H1 (cell line): ENCODE results near the gene VAX1. TPM values are rescaled to one million over a fixed set of nuclear protein-coding genes. Genes with fewer than 3 reads are reported as not detected.

ENCODE experiments used
- CEBPB ChIP-seq: IDR thresholded peaks from 2 replicates; pipeline ENCODE4 v1.6.1; 2012; ENCODE audit warnings: low read depth, low read length
- EGR1 ChIP-seq: IDR thresholded peaks from 2 replicates; pipeline ENCODE4 v1.6.1; 2011; ENCODE audit warnings: low read depth, low read length, borderline replicate concordance
- EP300 ChIP-seq, 2 experiments: IDR thresholded peaks; 1 replicate in 1 of 2; 2 replicates in 1 of 2; pipeline ENCODE4 v1.6.1; 2011 to 2012; ENCODE audit warnings: low read depth in 2 of 2, low read length in 2 of 2, mild to moderate bottlenecking in 2 of 2, borderline replicate concordance in 1 of 2, inconsistent platforms in 1 of 2, moderate library complexity in 1 of 2
- GABPA ChIP-seq: IDR thresholded peaks from 2 replicates; pipeline ENCODE4 v1.6.1; 2011; ENCODE audit warnings: mild to moderate bottlenecking, low read length, moderate library complexity, borderline replicate concordance; ENCODE audit not compliant: insufficient read depth
- KDM1A ChIP-seq: fragments of 200-600, 300-600 bp; sonication (generic); IDR thresholded peaks from 2 replicates; pipeline ENCODE4 v1.7.1; 2016; ENCODE audit warnings: mild to moderate bottlenecking, low read length, borderline replicate concordance
- POU5F1 ChIP-seq: IDR thresholded peaks from 2 replicates; pipeline ENCODE4 v1.6.1; 2011; ENCODE audit warnings: low read depth, mild to moderate bottlenecking, low read length, moderate library complexity
- SUZ12 ChIP-seq: fragments of 200-600 bp; sonication (generic); IDR thresholded peaks from 2 replicates; pipeline ENCODE4 v1.6.1; 2012; ENCODE audit warnings: mild to moderate bottlenecking, inconsistent platforms, low read length, moderate library complexity, mixed read lengths
- TAF7 ChIP-seq: optimal IDR thresholded peaks from 2 replicates; pipeline ENCODE3; 2011; ENCODE audit warnings: low read depth, mild to moderate bottlenecking, inconsistent platforms, low read length, moderate library complexity, borderline replicate concordance
- TBP ChIP-seq: IDR thresholded peaks from 2 replicates; pipeline ENCODE4 v1.6.1; 2011; ENCODE audit warnings: low read depth, low read length, improper control_type of control experiment
- YY1 ChIP-seq: IDR thresholded peaks from 2 replicates; pipeline ENCODE4 v1.6.1; 2011; ENCODE audit warnings: low read depth, mild to moderate bottlenecking, low read length
- polyA plus RNA-seq, 7 experiments: library from polyadenylated mRNA; depleted of rRNA in 3 of 7; stranded (reverse) in 5 of 7; unstranded in 2 of 7; fragments of >200 nt in 5 of 7; fragments of 200-250 nt in 2 of 7; gene quantifications; 1 replicate in 5 of 7; 2 replicates in 1 of 7; 4 replicates in 1 of 7; pipeline versions ENCODE4 v1.2.1 to v1.2.3, GENCODE V29; 2011 to 2013; ENCODE audit warnings: missing spikeins in 2 of 7, mixed read lengths in 2 of 7
- total RNA-seq: library from RNA; stranded (reverse); fragmentation: NEBNext Ultra II Directional; extraction: Animal tissue kit (Norgen Biotek cat#: 25700); gene quantifications from 2 replicates; pipeline ENCODE4 v1.2.1, GENCODE V29; 2021
- TF ChIP-seq, protein P1 (sequence below): fragments of 300-600 bp; sonication (generic); IDR thresholded peaks from 2 replicates; pipeline ENCODE4 v1.7.1; 2012; ENCODE audit warnings: low read length, moderate library complexity, mild to moderate bottlenecking, inconsistent platforms; ENCODE audit not compliant: insufficient replicate concordance

The VAX1 gene
- total and polyA plus RNA-seq, 2 of the 8 experiments (the other 6 are each of a cell fraction or from before 2014, with no cell fraction given): not detected

DNA sequence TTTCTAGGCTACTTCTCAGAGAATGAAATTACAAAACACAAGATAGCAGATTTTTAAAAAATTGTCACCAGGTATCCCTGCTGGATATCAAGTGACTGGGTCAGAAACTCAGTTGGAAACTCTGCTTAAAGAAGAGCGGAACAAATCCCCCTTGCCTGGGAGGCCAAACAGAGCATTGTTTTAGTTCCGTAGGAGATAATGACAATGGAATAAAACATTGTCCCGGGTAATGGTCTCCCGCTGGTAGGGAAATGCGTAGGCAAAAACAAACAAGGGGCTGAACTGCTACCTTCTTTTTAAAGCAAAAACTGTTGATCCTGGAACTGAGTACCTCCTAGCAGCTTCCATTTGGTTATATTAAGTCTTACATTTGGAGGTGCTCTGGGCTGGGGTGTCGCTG, 21.3 kb upstream of the VAX1 start (continued):
- TF ChIP-seq, protein P1, sequence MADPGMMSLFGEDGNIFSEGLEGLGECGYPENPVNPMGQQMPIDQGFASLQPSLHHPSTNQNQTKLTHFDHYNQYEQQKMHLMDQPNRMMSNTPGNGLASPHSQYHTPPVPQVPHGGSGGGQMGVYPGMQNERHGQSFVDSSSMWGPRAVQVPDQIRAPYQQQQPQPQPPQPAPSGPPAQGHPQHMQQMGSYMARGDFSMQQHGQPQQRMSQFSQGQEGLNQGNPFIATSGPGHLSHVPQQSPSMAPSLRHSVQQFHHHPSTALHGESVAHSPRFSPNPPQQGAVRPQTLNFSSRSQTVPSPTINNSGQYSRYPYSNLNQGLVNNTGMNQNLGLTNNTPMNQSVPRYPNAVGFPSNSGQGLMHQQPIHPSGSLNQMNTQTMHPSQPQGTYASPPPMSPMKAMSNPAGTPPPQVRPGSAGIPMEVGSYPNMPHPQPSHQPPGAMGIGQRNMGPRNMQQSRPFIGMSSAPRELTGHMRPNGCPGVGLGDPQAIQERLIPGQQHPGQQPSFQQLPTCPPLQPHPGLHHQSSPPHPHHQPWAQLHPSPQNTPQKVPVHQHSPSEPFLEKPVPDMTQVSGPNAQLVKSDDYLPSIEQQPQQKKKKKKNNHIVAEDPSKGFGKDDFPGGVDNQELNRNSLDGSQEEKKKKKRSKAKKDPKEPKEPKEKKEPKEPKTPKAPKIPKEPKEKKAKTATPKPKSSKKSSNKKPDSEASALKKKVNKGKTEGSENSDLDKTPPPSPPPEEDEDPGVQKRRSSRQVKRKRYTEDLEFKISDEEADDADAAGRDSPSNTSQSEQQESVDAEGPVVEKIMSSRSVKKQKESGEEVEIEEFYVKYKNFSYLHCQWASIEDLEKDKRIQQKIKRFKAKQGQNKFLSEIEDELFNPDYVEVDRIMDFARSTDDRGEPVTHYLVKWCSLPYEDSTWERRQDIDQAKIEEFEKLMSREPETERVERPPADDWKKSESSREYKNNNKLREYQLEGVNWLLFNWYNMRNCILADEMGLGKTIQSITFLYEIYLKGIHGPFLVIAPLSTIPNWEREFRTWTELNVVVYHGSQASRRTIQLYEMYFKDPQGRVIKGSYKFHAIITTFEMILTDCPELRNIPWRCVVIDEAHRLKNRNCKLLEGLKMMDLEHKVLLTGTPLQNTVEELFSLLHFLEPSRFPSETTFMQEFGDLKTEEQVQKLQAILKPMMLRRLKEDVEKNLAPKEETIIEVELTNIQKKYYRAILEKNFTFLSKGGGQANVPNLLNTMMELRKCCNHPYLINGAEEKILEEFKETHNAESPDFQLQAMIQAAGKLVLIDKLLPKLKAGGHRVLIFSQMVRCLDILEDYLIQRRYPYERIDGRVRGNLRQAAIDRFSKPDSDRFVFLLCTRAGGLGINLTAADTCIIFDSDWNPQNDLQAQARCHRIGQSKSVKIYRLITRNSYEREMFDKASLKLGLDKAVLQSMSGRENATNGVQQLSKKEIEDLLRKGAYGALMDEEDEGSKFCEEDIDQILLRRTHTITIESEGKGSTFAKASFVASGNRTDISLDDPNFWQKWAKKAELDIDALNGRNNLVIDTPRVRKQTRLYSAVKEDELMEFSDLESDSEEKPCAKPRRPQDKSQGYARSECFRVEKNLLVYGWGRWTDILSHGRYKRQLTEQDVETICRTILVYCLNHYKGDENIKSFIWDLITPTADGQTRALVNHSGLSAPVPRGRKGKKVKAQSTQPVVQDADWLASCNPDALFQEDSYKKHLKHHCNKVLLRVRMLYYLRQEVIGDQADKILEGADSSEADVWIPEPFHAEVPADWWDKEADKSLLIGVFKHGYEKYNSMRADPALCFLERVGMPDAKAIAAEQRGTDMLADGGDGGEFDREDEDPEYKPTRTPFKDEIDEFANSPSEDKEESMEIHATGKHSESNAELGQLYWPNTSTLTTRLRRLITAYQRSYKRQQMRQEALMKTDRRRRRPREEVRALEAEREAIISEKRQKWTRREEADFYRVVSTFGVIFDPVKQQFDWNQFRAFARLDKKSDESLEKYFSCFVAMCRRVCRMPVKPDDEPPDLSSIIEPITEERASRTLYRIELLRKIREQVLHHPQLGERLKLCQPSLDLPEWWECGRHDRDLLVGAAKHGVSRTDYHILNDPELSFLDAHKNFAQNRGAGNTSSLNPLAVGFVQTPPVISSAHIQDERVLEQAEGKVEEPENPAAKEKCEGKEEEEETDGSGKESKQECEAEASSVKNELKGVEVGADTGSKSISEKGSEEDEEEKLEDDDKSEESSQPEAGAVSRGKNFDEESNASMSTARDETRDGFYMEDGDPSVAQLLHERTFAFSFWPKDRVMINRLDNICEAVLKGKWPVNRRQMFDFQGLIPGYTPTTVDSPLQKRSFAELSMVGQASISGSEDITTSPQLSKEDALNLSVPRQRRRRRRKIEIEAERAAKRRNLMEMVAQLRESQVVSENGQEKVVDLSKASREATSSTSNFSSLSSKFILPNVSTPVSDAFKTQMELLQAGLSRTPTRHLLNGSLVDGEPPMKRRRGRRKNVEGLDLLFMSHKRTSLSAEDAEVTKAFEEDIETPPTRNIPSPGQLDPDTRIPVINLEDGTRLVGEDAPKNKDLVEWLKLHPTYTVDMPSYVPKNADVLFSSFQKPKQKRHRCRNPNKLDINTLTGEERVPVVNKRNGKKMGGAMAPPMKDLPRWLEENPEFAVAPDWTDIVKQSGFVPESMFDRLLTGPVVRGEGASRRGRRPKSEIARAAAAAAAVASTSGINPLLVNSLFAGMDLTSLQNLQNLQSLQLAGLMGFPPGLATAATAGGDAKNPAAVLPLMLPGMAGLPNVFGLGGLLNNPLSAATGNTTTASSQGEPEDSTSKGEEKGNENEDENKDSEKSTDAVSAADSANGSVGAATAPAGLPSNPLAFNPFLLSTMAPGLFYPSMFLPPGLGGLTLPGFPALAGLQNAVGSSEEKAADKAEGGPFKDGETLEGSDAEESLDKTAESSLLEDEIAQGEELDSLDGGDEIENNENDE: peak; percentile 94
- TF ChIP-seq KDM1A: peak; percentile 39; the same call in 1 of the 2 replicates
- TF ChIP-seq EP300 (IDR thresholded peaks at IDR 0.05; ENCODE audit: borderline replicate concordance in 1 of 2, low read depth in 2 of 2, low read length in 2 of 2): peak in 1 of 2 experiments; percentile 88; a peak in 1 of 3 replicates
- 0 out of 2 replicates have a peak, but pooled peaks have one; percentile 6 for TF ChIP-seq YY1
- TF ChIP-seq EGR1: 0 out of 2 replicates have a peak, but pooled peaks have one; percentile 17
- no peak for TF ChIP-seq GABPA
- TF ChIP-seq POU5F1: peak; percentile 49; the same call in 1 of the 2 replicates
- no peak for TF ChIP-seq SUZ12
- no peak for TF ChIP-seq CEBPB
- TF ChIP-seq TBP: no peak
- no peak for TF ChIP-seq TAF7
